ENCODE measurements around the gene ACOT11.

ACOT11 gene

DNA sequence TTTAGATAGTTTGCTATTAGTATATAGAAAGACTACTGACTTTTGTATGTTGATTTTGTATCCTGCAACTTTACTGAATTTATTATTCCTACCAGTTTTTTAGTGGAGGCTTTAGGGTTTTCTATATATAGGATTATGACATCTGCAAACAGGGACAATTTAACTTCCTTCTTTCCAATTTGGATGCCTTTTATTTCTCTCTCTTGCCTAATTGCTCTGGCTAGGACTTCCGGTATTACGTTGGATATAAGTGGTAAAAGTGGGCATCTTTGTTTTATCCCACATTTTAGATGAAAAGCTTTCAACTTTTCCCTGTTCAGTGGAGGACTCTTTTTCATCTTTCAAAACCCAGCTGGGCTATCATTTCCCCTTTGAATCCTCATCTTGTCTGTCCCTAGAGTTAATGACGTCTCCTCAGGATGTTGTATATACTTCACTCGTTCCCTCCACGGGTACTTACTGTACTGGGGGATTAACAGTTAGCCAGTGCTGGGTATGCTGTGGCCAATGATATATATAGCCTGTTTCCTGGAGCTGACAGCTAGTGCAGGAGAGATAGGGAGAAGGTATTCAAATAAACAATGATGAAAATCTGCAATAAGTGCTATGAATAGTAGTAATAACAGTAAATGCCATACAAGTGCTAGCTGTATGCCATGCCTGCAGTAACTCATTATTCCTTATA, 9.8 kb downstream of the ACOT11 start:
- H3K4me3 ChIP-seq (ENCODE audit: low read length) = no peak overlapping the region
- no peak for DNase-seq (ENCODE audit: low read depth, low spot score)

DNA sequence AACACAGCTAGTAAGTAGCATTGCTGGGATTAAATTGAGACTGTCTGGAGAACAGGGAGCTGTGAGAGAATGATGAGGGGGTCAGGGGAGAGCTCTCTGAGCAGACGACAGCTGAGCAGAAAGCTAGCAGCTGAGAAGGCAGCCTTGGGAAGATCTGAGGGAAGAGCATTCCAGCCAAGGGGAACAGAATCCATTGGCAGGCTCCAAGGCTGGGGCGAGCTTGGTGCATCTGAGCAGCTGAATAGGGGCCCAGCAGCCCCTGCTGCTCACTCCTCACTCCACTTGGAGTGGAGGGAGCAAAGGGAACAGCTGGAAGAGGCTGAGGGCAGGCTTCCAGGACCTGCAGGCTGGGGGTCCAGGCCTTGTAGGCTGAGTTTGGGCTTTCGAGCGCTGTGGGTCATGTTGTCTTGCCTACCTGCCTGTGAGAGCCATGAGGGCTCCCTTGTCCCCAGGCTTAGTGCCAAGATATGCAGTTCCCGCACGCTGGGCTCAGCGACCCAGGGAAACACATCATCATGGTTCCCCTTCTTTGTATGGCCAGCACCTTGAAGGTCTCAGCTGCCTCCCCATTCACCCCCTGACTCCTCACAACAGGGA, 10.5 kb downstream of the ACOT11 start:
- no peak overlapping the region for H3K4me3 ChIP-seq (ENCODE audit: low read length)
- no peak for DNase-seq (ENCODE audit: low read depth, low spot score)

DNA sequence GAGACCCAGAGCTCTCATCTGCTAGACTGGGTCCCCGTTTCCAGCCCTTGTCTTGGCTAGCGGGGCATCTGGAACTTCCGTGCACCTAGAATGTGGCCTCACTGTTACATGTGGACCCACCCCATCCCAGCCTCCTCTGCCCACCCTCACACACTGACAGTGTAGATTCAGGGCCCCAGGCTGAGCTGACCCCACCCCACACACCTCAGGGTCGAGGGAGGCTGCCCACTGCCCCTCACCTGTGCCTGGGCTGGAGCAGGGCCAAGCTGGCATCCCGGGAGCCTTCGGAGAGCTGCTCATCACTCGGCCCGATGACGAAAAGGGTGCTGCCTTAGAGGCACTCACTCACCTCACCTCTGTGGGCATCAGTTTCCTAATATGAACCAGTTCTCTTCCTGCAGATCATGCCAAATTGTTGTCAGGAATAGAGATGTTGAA, 11.1 kb downstream of the ACOT11 start:
- H3K4me3 ChIP-seq (ENCODE audit: low read length) = no peak overlapping the region
- DNase-seq (ENCODE audit: low read depth, low spot score) = no peak

DNA sequence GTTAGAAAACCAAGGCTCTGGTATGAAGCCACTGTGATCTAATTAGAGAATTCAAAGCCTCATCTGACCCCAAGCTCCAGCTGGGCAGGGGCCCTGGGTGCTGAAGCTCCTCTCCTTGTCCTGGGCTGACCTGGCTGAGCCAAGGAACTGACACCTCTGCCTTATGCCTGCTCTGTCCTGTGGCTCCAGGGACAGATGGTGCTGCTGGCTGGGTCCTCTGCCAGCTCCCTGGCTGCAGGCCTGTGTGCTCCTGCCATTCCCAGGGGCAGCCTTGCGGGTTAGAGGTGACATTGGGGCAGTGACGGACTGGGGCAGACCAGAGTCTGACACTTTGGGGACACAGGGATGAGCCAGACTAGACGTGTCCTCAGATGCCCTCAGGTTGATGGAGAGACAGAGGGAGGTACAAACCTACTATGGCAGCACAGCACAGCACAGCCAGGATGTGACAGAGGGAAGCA, 11.8 kb downstream of the ACOT11 start:
- H3K4me3 ChIP-seq (ENCODE audit: low read length) = no peak overlapping the region
- DNase-seq (ENCODE audit: low read depth, low spot score) = no peak

DNA sequence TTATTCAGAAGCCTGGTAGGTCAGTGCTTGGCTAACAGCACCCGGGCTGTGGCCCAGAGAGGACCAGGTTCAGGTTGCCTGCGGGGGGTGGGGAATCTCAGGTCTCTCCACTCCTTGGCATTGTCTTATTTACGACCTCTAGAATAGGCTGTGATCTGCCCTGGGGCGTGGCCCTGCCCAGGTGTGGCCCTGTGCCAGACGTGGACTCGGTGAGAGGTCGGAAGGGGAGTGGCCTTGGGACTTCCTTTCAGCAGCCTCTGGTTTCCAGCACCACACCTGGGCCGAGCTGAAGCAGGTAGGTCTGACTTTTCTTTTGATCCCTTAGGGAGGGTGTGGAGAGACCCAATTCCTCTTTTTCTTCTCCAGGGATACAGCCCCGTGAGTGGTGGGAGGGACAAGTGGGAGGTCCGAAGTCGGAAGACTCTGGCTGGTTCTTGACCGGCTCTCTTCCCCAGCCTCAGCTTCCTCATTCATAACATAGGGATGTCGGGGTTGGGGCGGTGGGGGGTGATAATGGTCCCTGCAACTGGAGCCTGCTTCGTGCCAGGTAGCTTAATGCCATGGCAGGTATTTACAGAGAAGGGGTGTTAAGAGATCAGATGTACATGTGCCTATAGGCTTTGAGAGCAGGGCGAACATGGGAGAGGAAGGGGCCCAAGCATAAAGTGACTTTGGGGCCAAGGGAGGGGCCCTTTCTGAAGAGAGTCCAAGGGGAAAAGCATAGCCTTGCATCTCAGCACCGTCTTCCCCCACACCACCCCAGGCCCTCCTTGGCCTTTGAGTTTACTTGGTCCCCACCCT, 16.5 kb downstream of the ACOT11 start:
- no peak overlapping the region for H3K4me3 ChIP-seq (ENCODE audit: low read length)
- DNase-seq (ENCODE audit: low read depth, low spot score) = no peak

DNA sequence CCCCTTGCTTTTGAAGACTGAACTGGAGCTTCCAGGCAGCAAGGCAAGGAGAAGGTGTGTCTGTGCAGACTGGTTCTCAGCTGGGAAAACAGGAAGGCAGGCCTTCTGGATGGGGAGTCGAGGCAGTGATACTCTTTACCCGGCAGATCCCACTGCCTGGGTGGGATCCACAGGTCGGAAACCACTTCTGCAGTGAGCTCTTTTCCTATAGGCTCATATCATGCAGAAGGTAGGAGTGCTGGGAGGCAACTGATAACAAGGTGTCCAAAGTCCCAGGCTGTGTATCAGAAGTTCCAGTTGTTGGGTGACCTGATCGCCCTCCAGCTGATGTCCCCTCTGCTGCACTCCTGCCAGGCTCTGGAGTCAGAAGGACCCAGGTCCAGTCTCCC, 17.1 kb downstream of the ACOT11 start:
- DNase-seq (ENCODE audit: low read depth, low spot score) = no peak
- no peak overlapping the region for H3K4me3 ChIP-seq (ENCODE audit: low read length)

DNA sequence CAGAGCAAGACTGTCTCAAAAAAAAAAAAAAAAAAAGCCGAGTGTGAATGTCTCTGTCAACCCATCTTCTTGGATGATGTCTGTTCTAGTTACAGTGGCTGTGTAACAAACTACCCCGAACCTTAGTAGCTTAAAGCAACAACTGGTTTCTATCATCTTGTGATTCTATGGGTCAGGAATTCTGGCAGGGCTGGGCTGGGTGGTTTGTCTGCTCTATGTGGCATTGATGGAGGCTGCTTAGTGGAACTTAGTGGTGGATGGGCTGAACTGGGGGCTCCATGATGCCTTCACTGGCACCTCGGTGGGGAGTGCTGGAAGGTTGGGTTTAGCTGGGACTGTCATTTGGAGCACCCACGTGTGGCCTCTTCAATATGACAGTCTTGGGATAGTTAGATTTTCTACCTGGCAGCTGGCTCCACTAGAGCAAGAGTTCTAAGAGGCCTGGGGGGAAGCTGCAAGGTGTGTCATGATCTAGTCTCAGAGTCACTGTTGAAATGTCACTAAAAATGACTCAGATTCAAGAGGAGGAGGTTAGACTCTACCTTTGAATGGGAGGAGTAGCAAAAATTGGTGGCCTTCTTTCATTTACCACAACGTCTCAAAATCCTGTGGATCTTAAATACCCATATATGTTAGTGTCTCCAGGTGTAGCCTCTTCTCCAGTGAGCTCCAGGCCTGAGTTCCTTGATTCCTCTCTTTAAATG, 18.6 kb downstream of the ACOT11 start:
- no peak overlapping the region for H3K4me3 ChIP-seq (ENCODE audit: low read length)
- no peak for DNase-seq (ENCODE audit: low read depth, low spot score)

DNA sequence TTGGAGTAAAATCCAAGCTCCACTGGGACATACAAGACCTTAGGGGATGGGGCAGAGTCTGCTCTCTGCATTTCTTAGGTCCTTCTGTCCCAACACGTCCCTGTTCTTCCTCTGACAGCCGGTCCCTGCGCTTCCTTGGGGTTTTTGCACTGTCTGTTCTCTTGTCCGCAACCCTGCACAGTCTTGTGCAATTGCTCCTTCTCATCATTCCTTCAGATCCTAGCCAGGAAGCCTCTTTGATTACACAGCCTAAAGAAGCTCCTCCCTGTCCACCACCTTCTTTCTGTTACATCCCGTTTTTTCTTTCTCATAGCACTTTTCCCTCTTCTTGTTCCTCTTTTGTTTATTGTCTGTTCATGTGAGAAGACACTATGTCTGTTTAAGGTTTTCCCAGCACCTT, 19.9 kb downstream of the ACOT11 start:
- no peak for DNase-seq (ENCODE audit: low read depth, low spot score)
- H3K4me3 ChIP-seq (ENCODE audit: low read length) = no peak overlapping the region

DNA sequence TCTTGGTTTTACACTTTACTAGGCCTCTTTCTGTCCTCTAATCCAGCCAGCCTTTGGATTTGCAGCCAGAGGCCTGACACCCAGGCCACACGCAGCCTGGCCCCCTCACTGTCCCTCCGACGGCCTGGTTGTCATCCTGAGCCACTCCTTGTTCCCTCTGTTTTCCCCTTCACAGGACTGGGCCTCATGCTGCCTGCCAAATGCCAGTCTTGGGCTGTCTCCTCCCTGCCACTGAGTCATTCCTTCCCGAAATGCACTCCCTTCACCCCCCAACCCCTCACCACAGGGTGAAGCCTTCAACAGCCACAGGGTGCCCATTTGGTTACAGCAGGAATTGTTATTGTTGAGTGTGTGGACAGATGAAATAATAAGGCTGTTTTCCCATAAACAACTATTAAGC, 21.3 kb downstream of the ACOT11 start:
- H3K4me3 ChIP-seq (ENCODE audit: low read length) = no peak overlapping the region
- no peak for DNase-seq (ENCODE audit: low read depth, low spot score)

DNA sequence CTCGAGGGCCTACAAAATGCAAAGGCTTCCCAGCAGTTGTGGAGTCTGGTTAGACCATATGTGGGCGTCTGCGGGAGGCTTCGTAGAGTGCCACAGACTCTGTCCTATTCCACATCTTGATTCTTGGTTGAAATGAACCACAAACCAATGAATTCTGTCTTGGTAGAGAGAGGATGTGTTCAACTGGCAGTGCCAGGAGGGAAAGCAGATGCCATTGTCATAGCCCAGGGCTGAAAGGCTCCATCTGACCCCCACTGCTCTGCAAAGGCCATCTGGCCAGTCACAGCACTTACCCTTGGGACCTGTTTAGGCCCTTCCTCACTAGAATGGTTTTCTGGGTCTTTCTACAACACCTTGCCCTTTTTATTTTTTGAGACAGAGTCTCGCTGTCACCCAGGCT, 22.1 kb downstream of the ACOT11 start:
- no peak for DNase-seq (ENCODE audit: low read depth, low spot score)

DNA sequence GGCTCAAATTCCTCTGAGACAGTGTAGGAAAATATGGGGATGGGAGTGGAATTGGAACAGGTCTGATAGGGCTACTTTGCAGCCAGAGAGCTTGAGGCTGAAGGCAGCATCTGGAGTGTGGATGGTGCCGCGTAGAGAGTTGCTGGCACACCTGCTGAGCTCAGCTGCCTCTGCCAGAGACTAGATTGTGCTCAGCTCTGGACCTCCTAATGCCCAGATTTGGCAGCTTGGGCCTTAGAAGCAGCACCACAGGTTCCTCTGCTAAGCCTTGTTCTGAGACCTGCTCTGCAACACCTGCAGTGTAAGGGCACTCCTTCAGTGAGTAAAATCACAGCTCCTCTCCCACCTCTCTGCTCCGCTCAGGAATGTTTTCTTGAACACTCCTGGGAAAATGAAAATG, 23.3 kb downstream of the ACOT11 start:
- no peak for DNase-seq (ENCODE audit: low read depth, low spot score)

More for the DNA sequence above, 22.1 kb downstream of the ACOT11 start:
- no peak overlapping the region for H3K4me3 ChIP-seq (ENCODE audit: low read length)

DNA sequence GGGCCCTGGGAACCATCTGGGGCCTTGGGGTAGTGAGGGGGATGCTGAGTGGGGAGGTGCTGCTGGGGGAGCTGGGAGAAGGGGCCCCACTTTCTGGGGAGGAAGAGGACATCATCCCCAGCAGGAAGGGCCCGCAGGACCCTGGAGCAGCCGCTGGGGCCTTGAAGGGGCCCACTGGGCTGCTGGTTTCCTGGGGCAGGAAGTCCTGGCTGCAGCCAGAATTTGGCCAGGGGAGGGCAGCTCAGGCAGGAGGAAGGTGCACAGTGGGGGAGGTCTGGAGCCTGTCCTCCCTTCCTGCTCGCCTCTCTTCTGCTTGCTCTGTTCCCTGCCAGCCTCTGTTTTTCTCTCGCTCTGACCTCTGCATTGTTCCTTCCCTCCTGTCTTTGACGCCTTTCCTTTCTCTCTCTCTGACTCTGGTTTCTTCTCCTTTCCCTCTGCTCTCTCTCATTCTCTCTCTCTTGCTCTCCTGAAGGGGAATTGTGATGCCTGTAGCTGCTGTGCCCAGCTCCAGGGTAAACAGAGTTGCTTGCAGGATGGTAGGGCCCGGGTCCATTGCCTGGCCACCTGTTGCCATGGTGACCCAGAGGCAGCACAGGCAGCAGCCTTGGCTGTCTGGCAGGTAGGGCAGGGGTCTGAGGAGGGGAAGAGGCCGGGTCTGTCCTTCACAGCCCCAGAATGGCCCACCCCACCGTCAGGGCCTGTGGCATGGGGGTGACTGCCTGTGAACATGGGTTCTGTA, 23.9 kb downstream of the ACOT11 start:
- no peak overlapping the region for H3K4me3 ChIP-seq (ENCODE audit: low read length)
- DNase-seq (ENCODE audit: low read depth, low spot score) = no peak

More for the DNA sequence above, 23.3 kb downstream of the ACOT11 start:
- H3K4me3 ChIP-seq (ENCODE audit: low read length) = no peak overlapping the region

DNA sequence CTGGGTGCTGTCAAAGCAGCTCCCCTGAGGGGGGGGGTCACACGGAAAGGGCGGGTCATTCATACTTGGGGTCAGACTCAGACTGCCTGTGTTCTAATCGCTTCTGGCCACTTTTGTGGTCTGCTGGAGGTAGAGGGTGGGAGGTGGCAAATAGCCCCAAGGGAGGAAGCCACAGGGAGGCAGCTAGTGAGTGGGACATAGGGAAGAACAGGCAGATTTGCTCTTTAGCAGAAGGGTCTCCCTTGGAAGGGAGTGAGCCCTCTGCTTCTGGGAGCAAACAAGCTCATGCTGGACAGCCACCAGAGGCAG, 24.5 kb downstream of the ACOT11 start:
- DNase-seq (ENCODE audit: low read depth, low spot score) = no peak
- H3K4me3 ChIP-seq (ENCODE audit: low read length) = no peak overlapping the region

DNA sequence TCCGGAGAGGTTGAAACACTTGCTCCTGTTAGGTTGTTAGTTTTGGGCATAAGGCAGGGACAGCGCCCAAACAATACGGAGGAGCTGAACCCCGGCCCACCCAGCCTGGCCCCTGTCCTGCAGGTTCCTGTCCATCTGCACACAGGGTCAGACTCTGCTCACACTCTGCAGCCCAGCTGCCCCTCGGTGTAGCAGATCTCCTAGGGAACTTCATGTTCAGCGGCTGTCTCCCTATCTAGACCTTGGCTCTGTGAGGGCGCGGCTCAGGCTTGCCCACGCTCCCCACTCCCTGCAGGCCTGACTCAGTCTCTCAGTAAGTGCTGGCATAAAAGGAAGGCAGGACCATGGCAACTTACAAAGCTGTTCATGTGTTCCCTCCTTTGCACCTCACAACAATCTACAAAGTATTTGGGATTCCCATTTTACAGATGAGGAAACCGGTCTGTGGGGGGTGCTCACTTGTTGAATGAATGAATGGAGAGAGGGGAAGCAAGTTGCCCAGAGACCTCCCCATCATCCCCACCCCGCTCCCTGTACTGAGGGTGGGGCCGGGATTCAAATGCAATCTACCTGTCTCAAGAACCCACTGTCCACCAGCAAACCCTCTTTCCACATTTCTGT, 26.2 kb downstream of the ACOT11 start:
- no peak for DNase-seq (ENCODE audit: low read depth, low spot score)
- H3K4me3 ChIP-seq (ENCODE audit: low read length) = no peak overlapping the region

DNA sequence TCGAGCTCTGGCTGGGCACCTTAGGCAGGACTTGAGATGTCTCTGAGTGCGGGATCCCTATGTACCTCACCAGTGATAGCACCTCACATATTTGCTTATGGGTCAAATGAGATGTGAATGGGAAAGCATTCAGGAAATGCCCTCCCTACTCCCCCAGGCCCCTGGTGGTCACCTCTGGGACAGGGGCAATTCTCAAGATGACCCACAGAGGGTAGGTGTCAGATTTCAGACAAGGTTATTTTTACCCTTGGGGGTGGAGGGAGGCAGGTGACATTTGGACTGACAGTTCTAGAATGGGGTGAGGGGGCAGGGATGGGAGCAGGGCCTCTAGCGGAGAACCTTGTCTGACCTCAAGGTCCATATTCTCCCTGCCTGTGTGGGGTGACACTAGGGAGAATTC, 27.1 kb downstream of the ACOT11 start:
- DNase-seq (ENCODE audit: low read depth, low spot score) = no peak
- H3K4me3 ChIP-seq (ENCODE audit: low read length) = no peak overlapping the region

DNA sequence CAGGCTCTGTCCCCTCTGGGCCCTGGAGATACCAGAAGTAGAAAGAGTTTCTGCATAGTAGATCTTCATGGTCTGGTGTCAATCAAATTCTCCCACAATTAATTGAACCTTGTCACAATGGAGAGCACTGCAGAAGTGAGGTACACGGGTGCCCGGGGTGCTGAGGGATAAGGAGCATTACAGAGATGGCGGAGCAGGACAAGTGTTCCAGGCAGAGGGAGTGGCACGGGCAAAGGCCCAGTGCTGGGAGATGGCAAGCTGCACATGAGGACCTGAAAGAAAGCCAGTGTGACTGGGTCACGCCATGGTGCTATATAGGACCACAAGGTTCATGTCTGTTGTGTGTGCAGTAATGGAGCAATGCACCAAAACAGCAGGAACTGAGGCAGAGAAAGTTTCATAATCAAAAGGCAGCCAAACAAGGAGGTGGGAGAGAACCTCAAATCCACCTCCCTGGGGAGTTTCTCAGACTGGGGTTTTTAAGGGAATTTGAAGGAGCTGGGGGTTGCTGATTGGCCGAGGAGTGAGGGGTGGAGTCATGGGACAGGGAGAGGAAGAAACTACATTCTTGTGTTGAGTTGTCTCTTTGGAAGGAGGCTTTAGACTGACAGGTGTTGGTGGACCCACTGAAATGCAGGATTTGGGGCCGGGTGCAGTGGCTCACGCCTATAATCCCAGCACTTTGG, 27.7 kb downstream of the ACOT11 start:
- no peak overlapping the region for H3K4me3 ChIP-seq (ENCODE audit: low read length)
- no peak for DNase-seq (ENCODE audit: low read depth, low spot score)

DNA sequence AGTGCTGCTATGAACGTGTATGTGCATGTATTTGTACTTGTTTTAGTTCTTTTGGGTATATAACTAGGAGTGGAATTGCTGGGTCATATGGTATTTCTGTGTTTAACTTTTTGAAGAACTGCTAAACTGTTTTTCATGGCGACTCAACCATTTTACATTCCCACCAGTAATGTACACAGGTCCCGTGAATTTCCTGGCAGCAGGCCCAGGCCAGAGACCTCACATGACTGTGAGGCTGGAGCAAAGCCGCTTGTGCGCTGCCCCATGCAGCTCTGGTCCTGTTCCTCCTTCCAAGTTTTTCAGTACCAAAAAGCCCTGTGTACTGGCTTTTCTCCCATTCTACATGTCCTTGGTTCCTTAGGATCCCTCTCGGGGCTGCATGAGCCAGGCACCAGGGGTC, 29.6 kb downstream of the ACOT11 start:
- H3K4me3 ChIP-seq (ENCODE audit: low read length) = no peak overlapping the region
- no peak for DNase-seq (ENCODE audit: low read depth, low spot score)

DNA sequence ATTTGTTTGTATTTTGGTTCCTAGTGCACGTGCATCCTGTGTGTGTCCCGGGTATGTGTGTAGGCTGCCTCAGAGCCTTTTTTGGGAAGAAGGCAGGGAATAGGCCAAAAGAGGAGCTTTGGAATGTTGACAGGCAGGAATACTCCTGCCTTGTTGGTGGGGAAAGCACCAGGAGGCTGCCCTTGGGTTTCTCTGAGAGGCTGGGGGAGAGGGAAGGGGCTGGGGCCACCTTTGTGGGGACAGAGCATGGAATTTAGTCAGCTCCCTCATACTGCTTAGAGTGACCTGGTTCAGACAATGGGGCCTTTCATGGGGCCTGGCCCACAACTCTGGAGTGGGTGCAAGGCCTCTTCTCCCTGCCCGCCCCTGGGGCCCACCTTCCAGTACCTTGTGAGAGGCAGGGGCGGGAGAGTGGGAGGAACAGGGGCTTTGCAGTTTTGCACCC, 31.3 kb downstream of the ACOT11 start:
- H3K4me3 ChIP-seq (ENCODE audit: low read length) = no peak overlapping the region
- no peak for DNase-seq (ENCODE audit: low read depth, low spot score)
